GM19023 (cell line): ENCODE results near the gene TRPC6.
"Not testable (repeated sequence)": the region's sequence is repeated elsewhere in the genome, so short reads cannot be mapped to it uniquely, and the experiment has no call there.

ENCODE experiments used
- ATAC-seq: cut with Tn5 transposase; IDR thresholded peaks from one replicate; pipeline ENCODE4 v1.9.1; 2021; ENCODE audit warnings: mild to moderate bottlenecking, moderate library complexity; ENCODE audit not compliant: unreplicated experiment

Gene TRPC6

DNA sequence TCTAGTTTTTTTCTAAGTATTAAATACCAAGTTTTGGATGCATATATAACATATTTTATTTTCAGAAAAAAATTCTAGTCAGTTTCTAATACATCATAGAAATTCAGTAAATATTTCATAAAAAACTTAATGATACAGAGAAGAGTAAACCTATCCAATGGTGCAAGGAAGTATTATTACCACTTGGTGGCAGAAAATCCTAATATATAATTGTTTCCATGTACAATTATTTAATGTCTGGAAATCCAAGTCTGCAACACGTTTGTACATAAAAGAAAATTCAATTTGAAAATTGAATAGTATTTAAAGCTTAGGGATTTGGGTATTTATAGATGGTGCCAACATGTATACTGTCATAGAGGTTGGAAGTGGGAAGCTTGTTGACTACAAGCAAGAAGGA, 127.0 kb downstream of the TRPC6 start:
- ATAC-seq, result no peak

DNA sequence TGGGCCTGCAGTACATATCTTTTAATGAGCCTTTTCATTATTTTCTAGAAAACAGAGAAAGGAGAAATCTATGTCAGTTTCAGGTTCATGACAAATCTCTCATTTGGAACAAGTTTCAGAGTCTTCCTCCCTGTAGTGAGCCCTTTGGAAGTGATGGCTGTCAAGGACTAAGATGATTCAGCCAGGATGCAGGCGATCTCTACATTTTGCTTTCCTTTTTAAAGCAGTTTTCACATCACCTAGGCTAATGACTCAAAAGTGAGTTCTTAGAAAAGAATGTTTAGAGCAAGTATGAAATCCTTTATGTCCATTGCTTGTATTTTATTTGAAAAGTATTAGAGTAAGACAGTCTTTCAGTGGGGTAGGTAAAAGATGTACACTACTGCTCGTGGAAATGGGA, 130.1 kb downstream of the TRPC6 start:
- ATAC-seq, result no peak

DNA sequence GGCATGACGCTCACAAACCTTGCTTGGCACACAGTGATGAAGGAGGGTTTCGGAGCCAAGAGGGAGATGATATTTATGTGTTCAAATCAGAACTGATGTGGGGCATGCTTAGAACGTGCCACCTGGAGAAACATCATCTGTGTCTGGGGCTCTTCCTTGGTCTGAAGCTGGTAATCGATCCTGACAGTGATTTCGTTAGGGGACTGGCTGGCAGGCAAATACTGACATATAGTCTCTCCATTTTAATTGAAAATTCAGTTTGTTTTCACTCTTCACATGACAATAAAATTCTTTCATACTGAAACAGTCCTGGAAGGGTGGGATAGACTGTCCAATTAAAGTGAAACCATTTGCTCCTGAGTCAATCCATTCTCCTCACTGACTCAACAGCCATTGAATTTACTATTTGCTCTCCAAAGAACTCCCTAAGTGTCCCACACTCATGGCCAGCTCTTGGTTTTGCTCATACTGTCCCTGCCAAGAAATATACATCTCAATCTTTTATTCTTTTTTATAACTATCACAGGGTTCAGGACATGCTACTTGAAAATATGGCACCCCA, 134.8 kb downstream of the TRPC6 start:
- no peak for ATAC-seq

DNA sequence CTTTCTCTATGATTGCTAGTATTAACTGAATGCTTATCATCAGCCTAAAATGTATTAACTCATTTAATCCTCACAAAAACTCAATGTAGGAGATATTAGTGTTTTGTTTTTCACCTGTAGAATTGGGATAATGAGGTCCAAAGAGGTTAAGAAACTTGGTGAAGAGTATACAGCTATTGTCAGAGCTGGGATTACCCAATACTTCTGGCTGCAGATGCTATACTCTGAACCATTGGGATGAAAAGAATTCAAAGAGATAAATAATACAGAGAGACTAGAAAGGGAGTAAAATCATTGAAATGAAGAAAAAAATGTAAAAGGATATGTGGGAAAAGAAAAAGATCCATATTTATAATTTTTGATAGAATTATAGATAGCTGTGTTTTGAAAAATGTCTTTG, 137.1 kb downstream of the TRPC6 start:
- no peak for ATAC-seq

DNA sequence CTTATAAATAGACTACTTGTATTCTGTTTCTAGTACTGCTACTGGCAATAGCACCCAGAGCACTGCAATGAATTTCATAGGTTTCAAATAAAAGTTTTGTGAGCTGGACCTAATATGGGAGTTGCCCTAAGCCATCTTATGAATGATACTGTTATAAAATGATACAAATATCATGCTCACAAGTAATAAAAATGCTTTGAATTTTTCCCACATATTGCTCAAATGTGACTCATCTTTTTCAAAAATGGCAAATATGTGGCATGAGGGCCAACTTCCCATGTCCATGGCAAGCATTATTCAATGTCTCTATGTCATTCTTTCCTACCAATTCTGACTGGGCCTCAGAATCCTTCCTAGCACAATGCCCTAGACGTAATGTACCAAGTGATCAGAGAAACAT, 137.6 kb downstream of the TRPC6 start:
- no peak for ATAC-seq

DNA sequence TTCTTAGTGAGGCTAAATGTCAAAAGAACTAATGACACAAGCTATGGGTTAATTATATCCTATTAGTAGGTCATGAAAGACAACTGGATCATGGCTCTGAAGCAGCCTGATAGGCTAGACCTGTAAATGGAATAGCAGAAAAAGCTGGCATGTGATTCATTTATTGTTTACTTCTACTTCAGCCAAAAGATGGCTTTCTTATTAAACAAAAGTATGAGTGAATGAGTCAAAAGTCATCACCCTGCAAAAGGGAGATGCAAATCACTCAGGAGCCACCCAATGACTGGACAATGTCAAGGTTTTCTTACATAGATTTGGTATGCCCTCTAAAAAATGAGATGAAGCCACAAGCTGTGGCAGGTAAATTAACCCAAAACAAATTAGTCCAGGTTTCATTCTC, 138.0 kb downstream of the TRPC6 start:
- no peak for ATAC-seq

DNA sequence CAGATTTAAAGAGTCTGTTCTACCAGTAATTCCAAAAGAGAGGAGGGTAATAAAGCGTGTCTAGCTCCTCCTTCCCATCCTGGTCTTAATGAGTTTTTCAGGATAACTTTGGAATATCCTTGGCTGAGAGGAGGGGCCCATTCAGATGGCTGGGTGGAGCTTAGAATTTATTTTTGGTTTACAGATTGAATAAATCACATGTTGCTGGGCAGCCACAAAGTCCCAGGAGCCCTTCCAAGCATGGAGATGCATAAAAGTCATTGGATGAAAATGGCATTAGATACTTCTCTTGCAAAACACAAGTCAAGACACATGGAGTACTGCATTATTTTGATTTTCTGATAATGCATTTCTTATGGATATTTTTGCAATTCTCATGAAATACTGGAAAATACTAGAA, 139.0 kb downstream of the TRPC6 start:
- no peak for ATAC-seq

DNA sequence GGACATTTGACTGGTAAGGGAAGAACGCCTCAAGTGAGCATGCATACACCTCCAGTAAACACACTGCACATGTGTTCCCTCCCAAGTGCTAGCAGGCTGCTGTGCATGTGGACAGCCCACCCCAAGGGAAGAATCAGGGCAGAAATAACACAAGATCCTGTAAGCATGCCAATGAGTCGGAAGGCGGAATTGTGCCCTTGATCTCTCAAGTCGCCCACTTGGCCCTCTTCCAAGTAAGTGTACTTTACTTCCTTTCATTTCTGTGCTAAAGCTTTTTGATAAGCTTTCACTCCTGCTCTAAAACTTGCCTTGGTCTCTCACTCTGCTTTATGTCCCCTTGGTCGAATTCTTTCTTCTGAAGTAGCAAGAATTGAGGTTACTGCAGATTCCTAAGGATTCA, 139.6 kb downstream of the TRPC6 start:
- no peak for ATAC-seq

DNA sequence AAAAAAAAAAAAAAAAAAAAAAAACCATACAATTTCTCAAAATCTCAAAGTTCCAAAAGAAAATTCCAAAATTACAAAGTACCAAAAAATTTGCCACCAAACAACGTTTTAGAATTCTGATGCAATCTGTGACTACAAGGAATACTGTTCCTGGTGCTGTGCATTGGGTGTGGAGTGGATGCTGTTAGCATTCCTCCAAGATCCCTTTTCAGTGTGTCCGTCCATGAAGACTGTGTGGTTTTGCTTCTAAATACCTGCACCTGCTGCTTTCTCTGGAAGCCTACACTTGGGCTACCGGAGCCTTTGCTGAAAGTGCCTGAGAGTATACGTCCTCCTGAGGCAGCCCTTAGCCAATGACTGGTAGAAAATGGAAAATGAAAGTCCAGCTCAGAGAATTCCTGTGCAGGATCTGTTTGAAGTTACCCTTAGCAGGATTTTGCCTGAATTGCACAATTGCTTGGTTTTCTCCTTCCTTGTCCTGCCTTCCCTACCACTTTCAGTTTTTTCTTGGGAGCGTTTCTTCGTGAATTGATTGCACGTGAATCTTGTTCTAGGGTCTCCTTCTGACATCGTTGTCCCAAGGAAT, 140.8 kb downstream of the TRPC6 start:
- no peak for ATAC-seq

DNA sequence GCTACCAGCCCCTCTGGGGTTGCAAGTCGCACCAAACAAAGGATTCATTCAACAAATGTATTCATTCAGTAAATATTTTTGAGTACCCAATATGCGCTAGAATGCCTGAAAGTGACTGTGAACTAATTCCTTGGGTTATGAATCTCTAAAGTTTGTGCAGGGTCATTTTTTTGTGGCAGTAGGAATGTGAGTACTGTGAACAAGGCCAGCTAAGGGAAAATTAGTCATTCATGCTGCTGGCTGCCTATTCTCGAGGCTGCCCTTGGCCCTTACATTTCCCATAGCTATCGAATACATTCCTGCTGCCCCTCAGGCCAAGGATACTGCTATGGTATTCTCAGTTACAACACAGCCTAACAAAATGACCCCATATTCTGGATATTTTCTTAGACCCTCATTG, 141.6 kb downstream of the TRPC6 start:
- no peak for ATAC-seq

DNA sequence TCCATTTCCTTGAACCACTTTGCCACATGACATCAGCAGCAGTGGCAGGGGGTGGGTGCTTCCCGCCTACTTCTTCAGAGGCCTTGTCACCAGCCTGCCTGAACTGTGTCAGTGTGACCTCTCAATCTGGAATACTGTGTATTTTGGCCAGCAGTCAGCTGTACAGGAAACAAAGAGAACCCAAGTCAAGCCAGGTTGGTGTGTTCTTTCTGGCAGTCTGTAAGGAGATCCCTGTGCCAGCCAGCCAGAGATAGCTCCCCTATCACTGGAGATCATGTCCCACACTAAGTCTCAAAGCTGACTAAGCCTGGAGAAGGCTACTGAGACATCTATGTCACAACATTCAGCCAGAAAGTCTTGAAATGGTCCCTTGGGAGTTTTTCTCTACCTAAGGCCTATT, 142.1 kb downstream of the TRPC6 start:
- ATAC-seq, result no peak

DNA sequence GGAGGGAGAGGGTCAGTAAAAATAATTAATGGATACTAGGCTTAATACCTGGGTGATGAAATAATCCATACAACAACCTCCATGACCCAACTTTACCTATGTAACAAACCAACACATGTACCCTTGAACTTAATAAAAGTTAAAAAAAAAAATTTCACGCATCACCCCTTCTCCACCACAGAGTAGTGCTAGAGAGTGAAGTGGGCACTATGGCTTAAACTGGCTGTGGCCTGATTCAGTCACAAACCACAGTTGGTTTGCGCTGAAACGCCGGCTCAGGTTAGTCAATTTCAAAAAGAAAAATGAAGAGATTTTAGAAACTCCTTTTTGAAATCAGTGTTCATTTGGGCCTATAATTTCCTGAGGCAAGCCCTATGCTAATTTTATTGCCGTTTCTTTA, 144.3 kb downstream of the TRPC6 start:
- no peak for ATAC-seq

DNA sequence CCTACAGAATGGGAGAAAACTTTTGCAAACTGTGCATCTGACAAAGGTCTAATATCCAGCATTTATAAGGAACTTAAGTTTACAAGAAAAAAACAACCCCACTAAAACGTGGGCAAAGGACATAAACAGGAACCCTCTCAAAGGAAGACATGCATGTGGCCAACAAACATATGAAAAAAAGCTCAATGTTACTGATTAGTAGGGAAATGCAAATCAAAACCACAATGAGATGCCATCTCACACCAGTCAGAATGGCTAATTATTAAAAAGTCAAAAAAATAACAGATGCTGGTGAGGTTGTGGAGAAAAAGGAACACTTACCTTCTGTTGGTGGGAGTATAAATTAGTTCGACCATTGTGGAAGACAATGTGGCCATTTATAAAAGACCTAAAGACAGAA, 145.1 kb downstream of the TRPC6 start:
- not testable (repeated sequence) for ATAC-seq

DNA sequence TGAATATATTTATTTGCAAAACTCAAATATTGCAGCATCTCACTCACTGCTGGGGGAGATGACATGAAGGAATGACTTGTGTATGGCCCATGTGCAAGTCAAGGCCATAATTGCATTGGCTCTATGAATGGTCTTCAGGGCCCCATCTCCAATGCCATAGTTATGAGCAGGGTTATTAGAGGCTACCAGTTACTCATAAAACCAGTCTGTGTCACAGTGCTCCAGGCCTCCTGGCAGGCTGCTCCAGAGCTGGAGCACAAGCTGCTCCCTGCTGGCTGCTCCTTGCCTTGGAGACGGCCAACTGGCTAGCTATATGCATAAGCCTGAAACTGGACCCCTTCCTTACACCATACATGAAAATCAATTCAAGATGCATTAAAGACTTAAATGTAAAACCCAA, 145.7 kb downstream of the TRPC6 start:
- no peak for ATAC-seq

DNA sequence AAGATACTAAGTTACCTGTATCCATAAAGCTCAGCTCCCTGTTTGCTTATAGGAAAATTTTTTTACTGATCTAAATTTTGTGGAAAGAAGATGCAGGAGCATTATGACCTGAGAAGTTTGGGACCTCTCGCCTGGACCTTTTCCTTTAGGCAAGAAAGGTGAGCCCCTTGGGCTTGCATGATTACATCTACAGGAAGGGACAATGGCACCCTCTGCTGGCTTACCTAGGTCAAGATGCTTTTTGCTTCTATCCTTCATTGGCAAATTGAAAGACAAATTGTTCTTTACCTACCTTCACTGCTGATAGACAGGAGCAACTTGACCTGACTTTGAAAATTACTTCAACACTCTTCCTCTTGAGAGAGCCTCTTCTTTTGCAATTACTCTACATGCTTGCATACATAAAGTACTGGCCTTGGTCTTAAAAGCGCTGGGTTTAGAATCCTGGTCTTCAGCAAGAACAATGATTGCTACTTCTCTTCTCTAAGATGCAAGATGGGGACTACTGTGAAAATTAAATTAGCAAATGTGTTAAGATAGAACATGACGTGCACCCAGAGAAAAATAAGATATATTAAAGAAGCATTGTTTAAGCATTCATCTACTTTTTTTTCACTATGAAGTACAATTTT, 147.2 kb downstream of the TRPC6 start:
- peak; percentile 50 for ATAC-seq

DNA sequence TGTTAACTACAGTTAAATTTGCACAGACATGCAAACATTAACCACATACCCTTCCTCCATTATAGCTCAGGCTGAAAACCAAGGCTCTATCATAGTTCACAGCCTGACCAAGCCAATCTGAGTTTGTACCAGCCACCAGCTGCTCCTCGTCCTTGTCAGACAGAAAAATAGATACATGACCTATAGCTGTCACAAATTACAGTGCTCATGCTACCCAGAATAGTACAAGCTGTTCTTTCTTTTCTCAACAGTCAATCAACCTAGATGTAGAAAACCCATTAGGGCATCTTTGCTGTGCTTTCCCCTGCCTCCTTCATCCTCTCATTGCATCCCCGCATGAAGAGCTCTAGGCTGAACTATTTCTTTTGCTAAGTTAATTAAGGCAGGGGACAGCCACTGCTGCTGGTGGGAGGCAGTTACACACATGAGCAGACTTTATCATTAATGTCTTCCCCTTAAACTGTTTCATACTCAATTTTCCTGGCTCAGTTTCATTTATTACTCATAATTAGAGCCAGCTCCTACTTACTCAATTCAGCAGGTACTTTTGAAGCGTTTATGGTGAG, 148.3 kb downstream of the TRPC6 start:
- ATAC-seq, result no peak

DNA sequence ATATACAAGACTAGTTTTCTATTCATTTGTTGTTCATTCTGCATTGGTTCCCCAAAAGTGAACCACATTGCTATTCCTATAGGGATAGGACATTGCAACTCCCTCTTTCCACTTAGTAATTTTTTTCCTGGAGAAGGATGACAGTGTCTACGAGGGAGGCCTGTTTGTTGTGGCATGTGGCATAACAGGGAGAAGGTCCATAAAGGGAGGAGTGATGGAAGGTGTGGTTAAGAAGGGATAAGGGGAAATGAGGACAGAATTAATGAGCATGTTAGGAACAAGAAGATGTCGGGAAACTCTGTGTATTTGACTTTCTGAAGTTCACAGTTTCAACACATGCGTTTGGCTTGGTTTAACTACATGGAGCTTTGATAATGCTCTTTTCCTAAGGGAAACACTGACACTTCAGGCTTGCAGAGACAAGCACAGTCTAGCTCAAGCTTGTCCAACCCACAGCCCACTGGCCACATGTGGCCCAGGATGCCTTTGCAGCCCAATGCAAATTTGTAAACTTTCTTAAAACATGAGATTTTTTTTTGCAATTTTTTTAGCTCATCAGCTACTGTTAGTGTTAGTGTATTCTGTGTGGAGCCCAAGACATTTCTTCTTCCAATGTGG, 149.7 kb downstream of the TRPC6 start:
- no peak for ATAC-seq

DNA sequence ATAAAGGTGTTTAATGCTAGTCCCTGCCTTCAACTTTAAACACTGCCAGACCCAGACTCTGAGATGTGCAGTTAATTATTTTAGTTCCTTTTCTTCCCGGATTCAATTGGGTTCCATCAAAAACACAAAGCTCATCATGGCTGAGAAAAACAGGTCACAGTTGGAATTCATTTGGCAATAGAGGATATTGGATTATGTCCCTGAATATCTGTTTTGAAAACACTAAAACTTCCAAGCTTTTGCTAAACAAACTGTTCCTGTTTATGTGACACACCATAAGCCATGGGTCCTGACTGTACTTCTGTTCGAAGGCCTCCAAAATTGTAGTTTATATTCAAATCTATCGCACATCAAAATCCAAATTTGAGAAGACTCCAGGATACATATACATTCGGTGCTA, 150.7 kb downstream of the TRPC6 start:
- no peak for ATAC-seq

DNA sequence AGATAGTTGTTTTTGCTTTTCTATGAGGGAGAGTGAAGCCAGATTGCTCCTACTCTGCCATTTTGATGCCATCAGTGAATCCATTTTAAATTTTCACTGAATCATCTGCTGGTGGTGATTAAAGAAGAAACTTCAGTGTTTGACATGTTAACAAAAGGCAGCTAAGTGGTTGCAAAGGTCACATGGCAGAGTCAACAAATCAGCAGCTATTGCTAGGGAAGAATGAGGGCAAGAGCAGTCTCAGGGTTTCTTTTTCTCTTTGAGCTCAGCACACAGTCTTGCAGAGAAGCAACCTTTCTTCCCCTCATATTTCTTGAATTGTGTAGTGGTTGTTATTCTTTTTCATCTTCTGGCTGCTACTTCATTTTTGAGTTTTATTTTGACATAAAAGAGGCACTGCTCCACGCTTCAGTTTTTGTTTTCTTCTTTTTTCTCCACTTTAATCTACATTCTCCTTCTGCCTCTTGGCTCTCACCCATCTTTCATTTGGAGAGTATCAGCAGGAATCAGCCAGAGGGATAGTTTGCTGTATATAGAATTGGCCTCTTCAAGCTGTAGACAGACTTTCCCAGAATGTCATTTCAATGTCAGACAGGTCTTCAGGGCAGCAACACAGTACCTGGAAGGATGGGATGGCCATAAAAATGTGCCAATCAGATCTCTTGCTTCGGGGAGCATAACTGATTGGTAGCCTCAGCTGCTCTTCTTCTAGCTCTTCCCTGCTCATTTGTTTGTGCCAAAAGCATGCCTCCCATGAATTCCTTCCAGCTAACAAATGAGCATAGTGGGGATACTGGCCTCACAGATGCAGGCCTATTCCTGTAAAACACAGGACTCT, 153.9 kb downstream of the TRPC6 start:
- no peak for ATAC-seq

DNA sequence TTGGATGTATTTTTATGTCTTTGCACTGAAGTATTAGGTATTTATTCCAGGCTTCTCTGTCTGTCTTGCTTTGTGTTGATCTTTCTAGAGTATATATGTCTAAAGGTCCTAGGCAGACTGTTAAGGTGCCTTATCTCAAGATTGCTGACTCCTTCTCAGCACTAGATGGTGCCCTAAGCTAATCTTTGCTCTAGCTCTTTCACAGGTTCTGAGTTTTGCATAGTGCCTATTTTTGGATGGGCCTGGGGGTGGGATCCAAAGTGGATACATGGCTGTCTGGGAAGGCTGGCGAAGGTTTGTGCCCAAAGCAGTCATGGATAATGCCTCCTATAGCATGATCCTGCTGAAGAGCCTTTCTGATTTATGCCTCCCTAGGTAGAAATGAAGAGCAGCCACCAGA, 154.9 kb downstream of the TRPC6 start:
- no peak for ATAC-seq

DNA sequence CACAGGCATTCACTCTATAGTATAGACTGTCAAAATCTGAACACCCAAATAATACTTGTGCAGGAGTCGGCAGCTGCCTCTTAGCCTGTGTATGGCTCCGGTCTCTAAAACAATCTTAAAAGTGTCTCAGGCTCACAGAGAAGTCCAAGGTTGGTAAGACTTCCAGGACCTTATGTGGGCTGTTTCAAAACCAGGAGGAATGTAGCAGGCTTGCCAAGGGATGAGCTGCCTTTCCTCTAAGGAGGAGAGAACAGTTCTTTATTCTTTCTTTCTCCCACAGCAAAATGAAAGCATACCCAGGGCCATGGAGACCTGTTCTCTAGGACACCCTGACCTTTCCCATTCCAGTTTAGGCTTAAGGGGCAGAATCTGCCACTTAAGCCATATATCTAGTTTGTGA, 176.5 kb downstream of the TRPC6 start:
- no peak for ATAC-seq
